ENCODE data around the gene CDH23.

- TF ChIP-seq CTCF (IDR thresholded peaks at IDR 0.05) (no peak), POLR2A (IDR thresholded peaks at IDR 0.05) (no peak)
Observed at GRCh38 chr10:71850021-71850742, 453.5 kb downstream of the CDH23 start.

Data from uterus (tissue), 2 donors.